NCI-H1694 treated with DMSO at 0.1 percent for 48 hours (cell line): ENCODE results near the gene RABEP1.
"Not testable (repeated sequence)": the region's sequence is repeated elsewhere in the genome, so short reads cannot be mapped to it uniquely, and the experiment has no call there.

Source experiments
- DNase-seq: peaks from one replicate; lab custom pipeline; 2025; lab: John Stamatoyannopoulos, UW

RABEP1 gene

DNA sequence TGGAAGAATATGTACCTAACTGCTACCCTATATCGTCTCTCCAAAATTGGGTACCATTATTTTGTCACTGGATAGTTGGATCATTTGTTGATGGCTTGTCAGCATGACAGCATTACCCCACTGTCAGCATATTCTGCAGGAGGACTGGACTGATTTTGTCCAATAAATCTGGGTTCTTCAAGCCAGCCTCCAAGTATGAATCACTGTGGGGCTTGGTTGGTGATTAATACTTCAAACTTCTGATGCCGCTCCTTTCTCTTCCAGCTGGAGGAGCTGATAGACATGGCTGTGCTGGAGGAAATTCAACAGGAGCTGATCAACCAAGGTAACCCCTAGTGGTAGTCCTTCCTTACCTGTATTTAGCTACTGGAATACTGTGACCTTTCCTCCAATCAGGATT lies 140.4 kb downstream of the RABEP1 start:
- no peak for DNase-seq

DNA sequence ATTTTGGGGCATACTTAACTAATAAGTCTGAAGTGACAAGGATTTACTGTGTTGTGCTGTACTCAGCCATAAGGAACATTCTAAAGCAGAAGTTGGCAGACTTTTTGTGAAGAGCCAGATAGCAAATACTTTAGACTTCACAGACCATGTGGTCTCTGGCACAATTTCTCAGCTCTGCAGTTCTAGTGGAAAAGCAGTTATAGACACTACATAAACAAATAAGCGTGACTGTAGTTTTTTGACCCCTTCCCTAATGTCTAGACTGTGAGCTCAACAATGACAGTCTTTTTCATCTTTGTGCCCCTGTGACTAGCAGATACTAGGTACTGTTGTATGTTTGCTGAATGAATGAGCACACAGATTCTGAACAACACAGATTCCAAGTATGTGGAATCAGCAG lies 142.8 kb downstream of the RABEP1 start:
- no peak for DNase-seq

- DNase-seq = no peak
These were observed 143.7 kb downstream of the RABEP1 start for GRCh38 chr17:5425826-5426225.

GRCh38 chr17:5429191-5429887 lies 147.3 kb downstream of the RABEP1 start:
- DNase-seq = peak; percentile 27

GRCh38 chr17:5430413-5430999 lies 148.4 kb downstream of the RABEP1 start:
- no peak for DNase-seq

GRCh38 chr17:5431234-5431633 lies 149.2 kb downstream of the RABEP1 start:
- DNase-seq = not testable (repeated sequence)

GRCh38 chr17:5431949-5432556 lies 150.0 kb downstream of the RABEP1 start:
- no peak for DNase-seq

- DNase-seq = no peak
These were observed 152.9 kb downstream of the RABEP1 start for GRCh38 chr17:5434984-5435383.
